ENCODE measurements around the gene VAV3.

The VAV3 gene, protein sequence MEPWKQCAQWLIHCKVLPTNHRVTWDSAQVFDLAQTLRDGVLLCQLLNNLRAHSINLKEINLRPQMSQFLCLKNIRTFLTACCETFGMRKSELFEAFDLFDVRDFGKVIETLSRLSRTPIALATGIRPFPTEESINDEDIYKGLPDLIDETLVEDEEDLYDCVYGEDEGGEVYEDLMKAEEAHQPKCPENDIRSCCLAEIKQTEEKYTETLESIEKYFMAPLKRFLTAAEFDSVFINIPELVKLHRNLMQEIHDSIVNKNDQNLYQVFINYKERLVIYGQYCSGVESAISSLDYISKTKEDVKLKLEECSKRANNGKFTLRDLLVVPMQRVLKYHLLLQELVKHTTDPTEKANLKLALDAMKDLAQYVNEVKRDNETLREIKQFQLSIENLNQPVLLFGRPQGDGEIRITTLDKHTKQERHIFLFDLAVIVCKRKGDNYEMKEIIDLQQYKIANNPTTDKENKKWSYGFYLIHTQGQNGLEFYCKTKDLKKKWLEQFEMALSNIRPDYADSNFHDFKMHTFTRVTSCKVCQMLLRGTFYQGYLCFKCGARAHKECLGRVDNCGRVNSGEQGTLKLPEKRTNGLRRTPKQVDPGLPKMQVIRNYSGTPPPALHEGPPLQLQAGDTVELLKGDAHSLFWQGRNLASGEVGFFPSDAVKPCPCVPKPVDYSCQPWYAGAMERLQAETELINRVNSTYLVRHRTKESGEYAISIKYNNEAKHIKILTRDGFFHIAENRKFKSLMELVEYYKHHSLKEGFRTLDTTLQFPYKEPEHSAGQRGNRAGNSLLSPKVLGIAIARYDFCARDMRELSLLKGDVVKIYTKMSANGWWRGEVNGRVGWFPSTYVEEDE

GRCh38 chr1:107965110-107965991 lies at the start of gene VAV3:
VAV3 (minus strand) TSS chr1:107965180; CDS start chr1:107964869, 311 bp downstream.
- no peak for TF ChIP-seq ZFX (IDR thresholded peaks at IDR 0.05; ENCODE audit: borderline replicate concordance)
- no peak; the same call in 1 of the 2 replicates for TF ChIP-seq CTCF (IDR thresholded peaks at IDR 0.05)
- peak within 1 kb of the TSS; percentile 70 for H3K27ac ChIP-seq

- TF ChIP-seq ZFX (IDR thresholded peaks at IDR 0.05; ENCODE audit: borderline replicate concordance) (no peak), CTCF (IDR thresholded peaks at IDR 0.05) (no peak)
- H3K27ac ChIP-seq = no peak overlapping the region
These were observed 47.6 kb upstream of the VAV3 start for GRCh38 chr1:108012553-108012952.

GRCh38 chr1:108011295-108011694 lies 46.3 kb upstream of the VAV3 start:
- TF ChIP-seq ZFX (IDR thresholded peaks at IDR 0.05; ENCODE audit: borderline replicate concordance) (no peak), CTCF (IDR thresholded peaks at IDR 0.05) (no peak)
- H3K27ac ChIP-seq = no peak overlapping the region

DNA sequence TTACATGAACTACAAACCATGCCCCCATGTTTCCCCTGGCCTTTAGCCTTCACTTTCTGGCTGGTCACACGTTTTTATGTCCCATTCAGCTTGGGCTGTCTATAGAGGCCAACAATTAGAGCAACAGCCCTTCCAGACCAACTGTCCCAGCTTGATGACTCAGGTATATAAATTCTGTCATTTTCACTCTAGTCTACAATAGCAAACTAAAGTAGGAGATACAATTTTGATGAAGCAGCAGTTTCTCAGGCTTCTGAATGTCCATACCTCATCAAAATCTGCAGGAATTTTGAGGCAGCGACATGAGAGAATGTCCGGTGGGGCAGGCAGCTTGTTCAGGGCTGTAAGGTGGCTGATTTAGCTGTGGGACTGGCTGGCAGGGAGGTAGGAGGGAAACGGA lies 45.6 kb upstream of the VAV3 start:
- TF ChIP-seq CTCF (IDR thresholded peaks at IDR 0.05) (no peak), ZFX (IDR thresholded peaks at IDR 0.05; ENCODE audit: borderline replicate concordance) (no peak)
- H3K27ac ChIP-seq = no peak overlapping the region

- H3K27ac ChIP-seq = no peak overlapping the region
- TF ChIP-seq ZFX (IDR thresholded peaks at IDR 0.05; ENCODE audit: borderline replicate concordance) = no peak
- no peak for TF ChIP-seq CTCF (IDR thresholded peaks at IDR 0.05)
These were observed 44.7 kb upstream of the VAV3 start for GRCh38 chr1:108009603-108010195.

GRCh38 chr1:108007531-108007930 lies 42.6 kb upstream of the VAV3 start:
- TF ChIP-seq CTCF (IDR thresholded peaks at IDR 0.05) = no peak
- no peak for TF ChIP-seq ZFX (IDR thresholded peaks at IDR 0.05; ENCODE audit: borderline replicate concordance)
- no peak overlapping the region for H3K27ac ChIP-seq

Measured in 22Rv1 (cell line).